Measurements from ENCODE around the gene EIF4H.

EIF4H gene

GRCh38 chr7:74185636-74186035, 11.5 kb downstream of the EIF4H start:
- DNase-seq (ENCODE audit: low read depth, low spot score), result no peak
- TF ChIP-seq, protein P1, sequence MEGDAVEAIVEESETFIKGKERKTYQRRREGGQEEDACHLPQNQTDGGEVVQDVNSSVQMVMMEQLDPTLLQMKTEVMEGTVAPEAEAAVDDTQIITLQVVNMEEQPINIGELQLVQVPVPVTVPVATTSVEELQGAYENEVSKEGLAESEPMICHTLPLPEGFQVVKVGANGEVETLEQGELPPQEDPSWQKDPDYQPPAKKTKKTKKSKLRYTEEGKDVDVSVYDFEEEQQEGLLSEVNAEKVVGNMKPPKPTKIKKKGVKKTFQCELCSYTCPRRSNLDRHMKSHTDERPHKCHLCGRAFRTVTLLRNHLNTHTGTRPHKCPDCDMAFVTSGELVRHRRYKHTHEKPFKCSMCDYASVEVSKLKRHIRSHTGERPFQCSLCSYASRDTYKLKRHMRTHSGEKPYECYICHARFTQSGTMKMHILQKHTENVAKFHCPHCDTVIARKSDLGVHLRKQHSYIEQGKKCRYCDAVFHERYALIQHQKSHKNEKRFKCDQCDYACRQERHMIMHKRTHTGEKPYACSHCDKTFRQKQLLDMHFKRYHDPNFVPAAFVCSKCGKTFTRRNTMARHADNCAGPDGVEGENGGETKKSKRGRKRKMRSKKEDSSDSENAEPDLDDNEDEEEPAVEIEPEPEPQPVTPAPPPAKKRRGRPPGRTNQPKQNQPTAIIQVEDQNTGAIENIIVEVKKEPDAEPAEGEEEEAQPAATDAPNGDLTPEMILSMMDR (IDR thresholded peaks at IDR 0.05; ENCODE audit: low read depth, low read length), result no peak
- in situ Hi-C loops (cut with HindIII; ENCODE audit: low sequenced_read_pairs), result no loop called here
- H3K4me3 ChIP-seq (ENCODE audit: low read depth, low read length), result no peak overlapping the region

- TF ChIP-seq, protein P1 (IDR thresholded peaks at IDR 0.05; ENCODE audit: low read depth, low read length), result no peak
- DNase-seq (ENCODE audit: low read depth, low spot score), result peak; percentile 24
- H3K4me3 ChIP-seq (ENCODE audit: low read depth, low read length), result no peak overlapping the region
- in situ Hi-C loops (cut with HindIII; ENCODE audit: low sequenced_read_pairs), result no loop called here
Measured at GRCh38 chr7:74187915-74188675, 13.9 kb downstream of the EIF4H start.

DNA sequence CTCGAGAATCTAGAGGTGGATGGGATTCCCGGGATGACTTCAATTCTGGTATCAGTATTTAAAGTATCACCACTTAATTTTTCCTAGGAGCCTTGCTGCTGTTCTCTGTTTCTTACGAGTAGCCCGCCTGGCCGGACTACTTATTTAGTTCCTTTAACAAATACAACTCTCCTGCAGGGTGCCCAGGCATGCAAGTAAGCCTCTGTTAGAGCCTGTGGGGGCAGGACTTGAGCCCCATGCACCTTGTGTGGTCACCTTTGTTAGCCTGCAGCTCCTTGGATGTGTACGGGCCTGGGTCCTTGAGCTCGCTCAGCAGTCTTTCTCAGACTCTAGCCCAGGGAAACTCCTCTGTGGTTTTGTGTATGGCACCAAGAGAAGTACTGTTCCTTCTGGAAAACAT, 16.1 kb downstream of the EIF4H start:
- H3K4me3 ChIP-seq (ENCODE audit: low read depth, low read length), result no peak overlapping the region
- DNase-seq (ENCODE audit: low read depth, low spot score), result no peak
- TF ChIP-seq, protein P1 (IDR thresholded peaks at IDR 0.05; ENCODE audit: low read depth, low read length), result no peak
- in situ Hi-C loops (cut with HindIII; ENCODE audit: low sequenced_read_pairs), result no loop called here

- DNase-seq (ENCODE audit: low read depth, low spot score), result no peak
- in situ Hi-C loops (cut with HindIII; ENCODE audit: low sequenced_read_pairs), result no loop called here
- no peak overlapping the region for H3K4me3 ChIP-seq (ENCODE audit: low read depth, low read length)
- TF ChIP-seq, protein P1 (IDR thresholded peaks at IDR 0.05; ENCODE audit: low read depth, low read length), result no peak
Measured at GRCh38 chr7:74191231-74191630, 17.1 kb downstream of the EIF4H start.

DNA sequence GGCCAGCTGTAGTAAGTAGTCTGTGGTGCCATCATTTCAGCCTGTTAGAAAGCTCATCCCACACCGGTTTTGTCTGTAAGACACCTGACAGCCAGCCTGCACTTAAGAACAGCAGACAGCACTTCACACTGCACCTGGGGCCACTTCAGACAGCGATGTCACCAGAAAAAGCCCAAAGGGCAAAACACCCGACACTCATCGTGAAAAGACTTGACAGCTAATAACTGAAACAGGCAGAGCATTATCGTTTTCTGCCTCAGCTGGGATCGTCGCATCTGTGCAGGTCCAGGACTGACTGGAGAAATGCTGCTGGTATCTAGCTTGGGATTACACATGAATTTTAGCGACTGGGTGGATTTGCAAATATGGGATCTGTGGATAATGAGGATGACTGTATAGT, 18.9 kb downstream of the EIF4H start:
- DNase-seq (ENCODE audit: low read depth, low spot score), result no peak
- TF ChIP-seq, protein P1 (IDR thresholded peaks at IDR 0.05; ENCODE audit: low read depth, low read length), result no peak
- in situ Hi-C loops (cut with HindIII; ENCODE audit: low sequenced_read_pairs), result no loop called here
- H3K4me3 ChIP-seq (ENCODE audit: low read depth, low read length), result no peak overlapping the region

DNA sequence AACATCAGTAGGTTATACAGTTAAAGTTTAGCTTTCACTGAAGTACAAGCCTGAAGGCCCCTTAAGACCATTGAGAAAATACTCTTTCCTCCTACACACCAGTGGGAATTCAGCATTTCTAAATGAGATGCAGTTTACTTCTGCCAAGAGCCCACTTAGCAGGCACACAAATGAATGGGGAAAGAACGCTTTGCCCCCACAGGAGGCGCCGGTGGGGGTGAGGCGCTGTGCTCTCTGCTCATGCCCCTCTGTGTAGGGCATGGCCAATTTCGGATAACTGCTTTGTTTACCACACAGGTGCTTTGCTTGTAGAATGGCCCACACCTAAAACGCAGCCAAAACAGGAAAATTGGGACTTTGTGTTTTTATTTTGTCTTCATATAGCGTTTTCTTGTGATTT, 19.8 kb downstream of the EIF4H start:
- TF ChIP-seq, protein P1 (IDR thresholded peaks at IDR 0.05; ENCODE audit: low read depth, low read length), result no peak
- in situ Hi-C loops (cut with HindIII; ENCODE audit: low sequenced_read_pairs), result no loop called here

More for the DNA sequence above, 19.8 kb downstream of the EIF4H start:
- no peak overlapping the region for H3K4me3 ChIP-seq (ENCODE audit: low read depth, low read length)
- DNase-seq (ENCODE audit: low read depth, low spot score), result no peak
